Adipocyte (in vitro differentiated cells): ENCODE measurements around the gene KCNJ11.
"Not testable (repeated sequence)": the region's sequence is repeated elsewhere in the genome, so short reads cannot be mapped to it uniquely, and the experiment has no call there.

Source experiments
- DNase-seq: peaks from one replicate; pipeline ENCODE4 v3.0.0-alpha.2; 2015; ENCODE audit warnings: low read depth
- H3K27me3 ChIP-seq: replicated peaks from 2 replicates; pipeline ENCODE4 v1.7.0; 2013; ENCODE audit warnings: mild to moderate bottlenecking, low read length, moderate library complexity; ENCODE audit not compliant: control insufficient read depth, insufficient read depth
- H3K36me3 ChIP-seq: 2 replicates; pipeline ENCODE4 v1.7.0; 2013; ENCODE audit warnings: low read length, mild to moderate bottlenecking, moderate library complexity; ENCODE audit not compliant: control insufficient read depth, insufficient read depth, severe bottlenecking
- H3K4me1 ChIP-seq: 2 replicates; pipeline ENCODE4 v1.7.0; 2013; ENCODE audit warnings: mild to moderate bottlenecking, low read length, moderate library complexity; ENCODE audit not compliant: control insufficient read depth, insufficient read depth
- H3K4me3 ChIP-seq: 2 replicates; pipeline ENCODE4 v1.7.0; 2013; ENCODE audit warnings: mild to moderate bottlenecking, low read length, moderate library complexity
- H3K9ac ChIP-seq: 2 replicates; pipeline ENCODE4 v1.7.0; 2013; ENCODE audit warnings: mild to moderate bottlenecking, low read length, moderate library complexity
- H3K9me3 ChIP-seq: 2 replicates; pipeline ENCODE4 v1.7.0; 2013; ENCODE audit warnings: mild to moderate bottlenecking, low read length, moderate library complexity; ENCODE audit not compliant: control insufficient read depth

The KCNJ11 gene

GRCh38 chr11:17388609-17389210 lies at the start of gene KCNJ11:
KCNJ11 (minus strand) TSS chr11:17388659; CDS start chr11:17388091, 568 bp downstream.
- no peak within 1 kb of the TSS for H3K4me3 ChIP-seq
- no peaks in the 10 kb centered on the region for H3K36me3 ChIP-seq
- H3K4me1 ChIP-seq = no peaks in the 10 kb centered on the region
- H3K9ac ChIP-seq = no peak within 1 kb of the TSS
- peaks cover 35% of the 10 kb centered on the region for H3K27me3 ChIP-seq
- H3K9me3 ChIP-seq = no peaks in the 10 kb centered on the region
- no peak for DNase-seq

GRCh38 chr11:17437366-17437765 lies 48.9 kb upstream of the KCNJ11 start:
- Histone ChIP-seq H3K9ac (no peak overlapping the region), H3K4me1 (no peaks in the 10 kb centered on the region), H3K9me3 (peaks cover 13% of the 10 kb centered on the region), H3K4me3 (no peak overlapping the region), H3K27me3 (peaks cover 54% of the 10 kb centered on the region), H3K36me3 (no peaks in the 10 kb centered on the region)
- DNase-seq = no peak

- no peaks in the 10 kb centered on the region for H3K4me1 ChIP-seq
- H3K4me3 ChIP-seq = no peak overlapping the region
- H3K9me3 ChIP-seq = no peaks in the 10 kb centered on the region
- H3K9ac ChIP-seq = no peak overlapping the region
- H3K36me3 ChIP-seq = no peaks in the 10 kb centered on the region
- H3K27me3 ChIP-seq = peaks cover 51% of the 10 kb centered on the region
- DNase-seq = no peak
These were observed 45.6 kb upstream of the KCNJ11 start for GRCh38 chr11:17434108-17434507.

GRCh38 chr11:17432002-17432401 lies 43.5 kb upstream of the KCNJ11 start:
- H3K4me3 ChIP-seq = no peak overlapping the region
- peaks cover 56% of the 10 kb centered on the region for H3K27me3 ChIP-seq
- H3K36me3 ChIP-seq = no peaks in the 10 kb centered on the region
- H3K9ac ChIP-seq = no peak overlapping the region
- no peak for DNase-seq
- no peaks in the 10 kb centered on the region for H3K4me1 ChIP-seq
- no peaks in the 10 kb centered on the region for H3K9me3 ChIP-seq

- Histone ChIP-seq H3K9ac (no peak overlapping the region), H3K4me3 (no peak overlapping the region), H3K36me3 (no peaks in the 10 kb centered on the region), H3K27me3 (peaks cover 61% of the 10 kb centered on the region), H3K4me1 (no peaks in the 10 kb centered on the region), H3K9me3 (no peaks in the 10 kb centered on the region)
- no peak for DNase-seq
These were observed 42.7 kb upstream of the KCNJ11 start for GRCh38 chr11:17431139-17431538.

- DNase-seq = no peak
- Histone ChIP-seq H3K9ac (no peak overlapping the region), H3K4me1 (no peaks in the 10 kb centered on the region), H3K36me3 (no peaks in the 10 kb centered on the region), H3K9me3 (no peaks in the 10 kb centered on the region), H3K27me3 (peaks cover 61% of the 10 kb centered on the region), H3K4me3 (no peak overlapping the region)
These were observed 42.2 kb upstream of the KCNJ11 start for GRCh38 chr11:17430616-17431015.

- H3K9ac ChIP-seq = no peak overlapping the region
- no peaks in the 10 kb centered on the region for H3K4me1 ChIP-seq
- H3K4me3 ChIP-seq = no peak overlapping the region
- H3K36me3 ChIP-seq = no peaks in the 10 kb centered on the region
- H3K27me3 ChIP-seq = peaks cover 67% of the 10 kb centered on the region
- no peak for DNase-seq
- no peaks in the 10 kb centered on the region for H3K9me3 ChIP-seq
These were observed 40.5 kb upstream of the KCNJ11 start for GRCh38 chr11:17428925-17429324.

- no peak overlapping the region for H3K9ac ChIP-seq
- H3K4me1 ChIP-seq = no peaks in the 10 kb centered on the region
- H3K9me3 ChIP-seq = no peaks in the 10 kb centered on the region
- no peak for DNase-seq
- H3K4me3 ChIP-seq = no peak overlapping the region
- H3K36me3 ChIP-seq = no peaks in the 10 kb centered on the region
- H3K27me3 ChIP-seq = peaks cover 65% of the 10 kb centered on the region
These were observed 39.8 kb upstream of the KCNJ11 start for GRCh38 chr11:17428261-17428660.

GRCh38 chr11:17426233-17426632 lies 37.8 kb upstream of the KCNJ11 start:
- H3K4me1 ChIP-seq, DNase-seq, H3K9ac ChIP-seq, H3K9me3 ChIP-seq, H3K4me3 ChIP-seq, H3K36me3 ChIP-seq: not testable (repeated sequence)
- H3K27me3 ChIP-seq = peaks cover 73% of the 10 kb centered on the region

- H3K9ac ChIP-seq = no peak overlapping the region
- H3K4me3 ChIP-seq = no peak overlapping the region
- H3K9me3 ChIP-seq = no peaks in the 10 kb centered on the region
- DNase-seq = no peak
- peaks cover 70% of the 10 kb centered on the region for H3K27me3 ChIP-seq
- H3K36me3 ChIP-seq = no peaks in the 10 kb centered on the region
- H3K4me1 ChIP-seq = no peaks in the 10 kb centered on the region
These were observed 35.3 kb upstream of the KCNJ11 start for GRCh38 chr11:17423533-17424310.

- no peaks in the 10 kb centered on the region for H3K9me3 ChIP-seq
- H3K4me1 ChIP-seq = no peaks in the 10 kb centered on the region
- no peak overlapping the region for H3K4me3 ChIP-seq
- no peak overlapping the region for H3K9ac ChIP-seq
- no peaks in the 10 kb centered on the region for H3K36me3 ChIP-seq
- DNase-seq = no peak
- peaks cover 71% of the 10 kb centered on the region for H3K27me3 ChIP-seq
These were observed 33.3 kb upstream of the KCNJ11 start for GRCh38 chr11:17421781-17422180.
